PC-9 (cell line): Measurements from ENCODE around the gene PLAU. TPM values are rescaled to one million over a fixed set of nuclear protein-coding genes. Genes with fewer than 3 reads are reported as not detected.
A peak's percentile ranks its signal among the peaks of the same experiment; 100 is the strongest.

Experiments used
- BruUV-seq: library from RNA; stranded (reverse); fragments of 400-500 nt; replicated peaks from 2 replicates; lab custom pipeline; 2021; lab: Mats Ljungman, UMichigan
- CTCF ChIA-PET: fragments of 300-600 bp; sonication (Branson Sonifier 250); formaldehyde crosslinking; loops from one replicate; lab custom pipeline; 2022; ENCODE audit warnings: antibody characterized with exemption; lab: Charles Lee
- POLR2A ChIA-PET: fragments of 300-600 bp; sonication (Branson Sonifier 250); formaldehyde crosslinking; loops from one replicate; lab custom pipeline; 2022; ENCODE audit warnings: antibody characterized with exemption; ENCODE audit not compliant: unreplicated experiment; lab: Charles Lee
- DNase-seq, 2 experiments: peaks; one replicate each; pipeline versions ENCODE4 v3.0.0 to v3.0.0-alpha.2; 2015 to 2022; ENCODE audit warnings: mixed read lengths in 1 of 2
- H2AFZ ChIP-seq: fragments of 200-600 bp; sonication (generic); 2 replicates; pipeline ENCODE4 v1.8.1; 2017; ENCODE audit warnings: antibody characterized with exemption
- H3F3A ChIP-seq: fragments of 200-600 bp; sonication (generic); 2 replicates; pipeline ENCODE4 v1.8.1; 2017; ENCODE audit warnings: antibody characterized with exemption, mild to moderate bottlenecking, low read depth; ENCODE audit not compliant: insufficient read depth
- H3K27ac ChIP-seq: fragments of 200-600 bp; sonication (generic); 2 replicates; pipeline ENCODE4 v1.6.1; 2016; ENCODE audit warnings: mixed run types
- H3K27me3 ChIP-seq: fragments of 200-600 bp; sonication (generic); 2 replicates; pipeline ENCODE4 v1.6.1; 2016; ENCODE audit warnings: low read depth, mixed run types; ENCODE audit not compliant: insufficient read depth
- H3K36me3 ChIP-seq: fragments of 200-600 bp; sonication (generic); 2 replicates; pipeline ENCODE4 v1.6.1; 2016; ENCODE audit warnings: low read depth, mixed run types
- H3K4me1 ChIP-seq: fragments of 200-600 bp; sonication (generic); replicated peaks from 2 replicates; pipeline ENCODE4 v1.6.1; 2016; ENCODE audit warnings: mixed run types; ENCODE audit not compliant: insufficient read depth
- H3K4me2 ChIP-seq: fragments of 200-600 bp; sonication (generic); 2 replicates; pipeline ENCODE4 v1.6.1; 2017; ENCODE audit warnings: mixed run types
- H3K4me3 ChIP-seq: fragments of 200-600 bp; sonication (generic); 2 replicates; pipeline ENCODE4 v1.6.1; 2016; ENCODE audit warnings: mixed run types
- H3K79me2 ChIP-seq: fragments of 200-600 bp; sonication (generic); 2 replicates; pipeline ENCODE4 v1.6.1; 2017; ENCODE audit warnings: low read depth, mixed run types
- H3K9me2 ChIP-seq: fragments of 200-600 bp; sonication (generic); 2 replicates; pipeline ENCODE4 v1.8.1; 2017; ENCODE audit warnings: mild to moderate bottlenecking; ENCODE audit not compliant: insufficient read depth
- H3K9me3 ChIP-seq: fragments of 200-600 bp; sonication (generic); 2 replicates; pipeline ENCODE4 v1.8.1; 2016; ENCODE audit warnings: low read depth; ENCODE audit not compliant: insufficient read depth
- H4K20me1 ChIP-seq: fragments of 200-600 bp; sonication (generic); 2 replicates; pipeline ENCODE4 v1.8.1; 2017; ENCODE audit not compliant: insufficient read depth
- CTCF ChIP-seq: fragments of 200-600 bp; sonication (generic); conservative IDR thresholded peaks from 2 replicates; pipeline ENCODE4 v1.6.1; 2017; ENCODE audit warnings: mixed run types, antibody characterized with exemption, mild to moderate bottlenecking, moderate library complexity
- EZH2 ChIP-seq: fragments of 200-600 bp; sonication (generic); IDR thresholded peaks from 2 replicates; pipeline ENCODE4 v1.8.0; 2017; ENCODE audit warnings: antibody characterized with exemption, low read depth
- intact Hi-C: fragments of 100-400 bp; cut with micrococcal nuclease; formaldehyde crosslinking; loops from one replicate; pipeline ENCODE4 v1.10.0; 2022; ENCODE audit not compliant: unreplicated experiment
- total RNA-seq: library from RNA; stranded (reverse); gene quantifications from 2 replicates; pipeline ENCODE4 v1.2.3, GENCODE V29; 2021

Gene PLAU
- total RNA-seq, 1 experiment from 2014 or later = 90.3 TPM

- no TSS peak for BruUV-seq
- Histone ChIP-seq H3K4me3 (no peak overlapping the region), H3K4me2 (peak overlapping the region; percentile 77), H3K4me1 (peaks cover 83% of the 10 kb centered on the region), H2AFZ (no peak overlapping the region), H4K20me1 (no peaks in the 10 kb centered on the region), H3K27ac (peak overlapping the region; percentile 98), H3K9me3 (no peaks in the 10 kb centered on the region), H3F3A (peaks cover 43% of the 10 kb centered on the region), H3K27me3 (no peaks in the 10 kb centered on the region), H3K36me3 (no peaks in the 10 kb centered on the region), H3K9me2 (no peaks in the 10 kb centered on the region), H3K79me2 (no peaks in the 10 kb centered on the region)
- TF ChIP-seq CTCF (no peak), EZH2 (no peak)
- no peak for DNase-seq
- POLR2A ChIA-PET = interaction anchor here (0.8 to 2.6 kb wide), 2 partner anchors 12 to 98 kb away, joined by 14 to 87 read pairs; partner anchors contain the start of gene VCL
- intact Hi-C loops = no loop called here
- CTCF ChIA-PET = interaction anchor here (0.6 to 1.3 kb wide), 6 partner anchors 11 to 104 kb away, joined by 4 to 14 read pairs (median 4); partner anchors contain the start of gene PLAU
These were observed 10.9 kb upstream of the PLAU start for GRCh38 chr10:73900064-73900463.

- peaks cover 83% of the 10 kb centered on the region for H3K4me1 ChIP-seq
- no TSS peak for BruUV-seq
- CTCF ChIA-PET = no interaction called here
These were observed 9.7 kb upstream of the PLAU start for GRCh38 chr10:73901261-73901660.

GRCh38 chr10:73902351-73902750 lies 8.6 kb upstream of the PLAU start:
- no TSS peak for BruUV-seq
- no peak for TF ChIP-seq CTCF
- TF ChIP-seq EZH2 = no peak
- DNase-seq = no peak
- Histone ChIP-seq H3K79me2 (no peaks in the 10 kb centered on the region), H3K4me1 (peaks cover 83% of the 10 kb centered on the region), H3K9me2 (no peaks in the 10 kb centered on the region), H3K4me2 (no peak overlapping the region), H3F3A (peaks cover 57% of the 10 kb centered on the region), H4K20me1 (no peaks in the 10 kb centered on the region), H3K36me3 (no peaks in the 10 kb centered on the region), H2AFZ (no peak overlapping the region), H3K4me3 (no peak overlapping the region), H3K27me3 (no peaks in the 10 kb centered on the region), H3K27ac (no peak overlapping the region), H3K9me3 (no peaks in the 10 kb centered on the region)
- intact Hi-C loops = no loop called here
- ChIA-PET CTCF (interaction anchor here (0.6 to 1.0 kb wide), 3 partner anchors 9 to 27 kb away, joined by 3 to 5 read pairs (median 4); no protein-coding TSS in a partner anchor), POLR2A (interaction anchor here (0.6 kb wide), 1 partner anchor 40 kb away, joined by 3 read pairs; no protein-coding TSS in a partner anchor)

More at GRCh38 chr10:73901261-73901660, 9.7 kb upstream of the PLAU start:
- no peak overlapping the region; the same call in 1 of the 2 replicates for H3K27ac ChIP-seq
- TF ChIP-seq EZH2 (no peak), CTCF (no peak)
- intact Hi-C loops = no loop called here
- no peak for DNase-seq
- no peak overlapping the region for H3K4me2 ChIP-seq
- H3K9me3 ChIP-seq = no peaks in the 10 kb centered on the region
- H3K4me3 ChIP-seq = no peak overlapping the region
- no peaks in the 10 kb centered on the region for H3K27me3 ChIP-seq
- no peaks in the 10 kb centered on the region for H3K79me2 ChIP-seq
- H3F3A ChIP-seq = peaks cover 51% of the 10 kb centered on the region
- H3K9me2 ChIP-seq = no peaks in the 10 kb centered on the region
- POLR2A ChIA-PET = no interaction called here
- no peaks in the 10 kb centered on the region for H3K36me3 ChIP-seq
- no peaks in the 10 kb centered on the region for H4K20me1 ChIP-seq
- H2AFZ ChIP-seq = no peak overlapping the region
